Endothelial cell of umbilical vein (primary cell): Measurements from ENCODE around the gene LMF1. TPM values are rescaled to one million over a fixed set of nuclear protein-coding genes. Genes with fewer than 3 reads are reported as not detected.

ENCODE experiments used
- BruUV-seq: library from RNA; stranded (reverse); fragments of 400-500 nt; replicated peaks from 2 replicates; lab custom pipeline; 2021; lab: Mats Ljungman, UMichigan
- CTCF ChIA-PET: fragments of 300-600, 350-600 bp; sonication (Branson Sonifier 250); formaldehyde crosslinking; loops from one replicate; lab custom pipeline; 2021; ENCODE audit warnings: antibody characterized with exemption, inconsistent platforms; lab: Charles Lee
- POLR2A ChIA-PET: fragments of 300-600, 350-600 bp; sonication (Branson Sonifier 250); formaldehyde crosslinking; loops from one replicate; lab custom pipeline; 2021; ENCODE audit warnings: antibody characterized with exemption, inconsistent platforms; lab: Charles Lee
- DNase-seq: peaks from one replicate; pipeline ENCODE4 v3.0.0-alpha.2; 2011; ENCODE audit warnings: low read depth, low spot score
- FAIRE-seq: peaks from 2 replicates; lab custom pipeline; 2011; peaks lifted over from hg19 to GRCh38; lab: Jason Lieb, UNC
- H2AFZ ChIP-seq: 2 replicates; pipeline ENCODE4 v1.6.0; 2012; ENCODE audit warnings: low read depth, low read length, control low read depth, inconsistent platforms
- H3K27ac ChIP-seq: 2 replicates; pipeline ENCODE4 v1.5.1; 2011; ENCODE audit warnings: low read depth, mild to moderate bottlenecking, control low read depth, low read length, moderate library complexity; ENCODE audit not compliant: insufficient read depth
- H3K27me3 ChIP-seq, 2 experiments: 2 replicates each; pipeline versions ENCODE4 v1.6.0 to v1.6.1; 2011; ENCODE audit warnings: low read length in 2 of 2, mixed read lengths in 1 of 2; ENCODE audit not compliant: control insufficient read depth in 2 of 2, insufficient read depth in 2 of 2
- H3K36me3 ChIP-seq, 2 experiments: 2 replicates in 1 of 2; 3 replicates in 1 of 2; pipeline ENCODE4 v1.5.1; 2011; ENCODE audit warnings: low read length in 2 of 2, mild to moderate bottlenecking in 1 of 2, moderate library complexity in 1 of 2; ENCODE audit not compliant: control insufficient read depth in 2 of 2, insufficient read depth in 2 of 2; ENCODE audit errors: extremely low read depth in 1 of 2
- H3K4me1 ChIP-seq: 3 replicates; pipeline ENCODE4 v1.5.1; 2011; ENCODE audit warnings: mild to moderate bottlenecking, low read length; ENCODE audit not compliant: control insufficient read depth, insufficient read depth; ENCODE audit errors: extremely low read depth
- H3K4me2 ChIP-seq: 2 replicates; pipeline ENCODE4 v1.6.1; 2011; ENCODE audit warnings: low read length, control low read depth, mixed read lengths; ENCODE audit not compliant: insufficient read depth
- H3K4me3 ChIP-seq, 3 experiments: fragments of 200-600 bp in 1 of 3; sonication (generic), shearing (Covaris generic) in 1 of 3; replicated peaks in 1 of 3; 2 replicates each; pipeline ENCODE4 v1.5.1; 2011 to 2016; ENCODE audit warnings: control low read depth in 3 of 3, low read length in 3 of 3, mild to moderate bottlenecking in 2 of 3, inconsistent platforms in 1 of 3, low read depth in 1 of 3, moderate library complexity in 1 of 3; ENCODE audit not compliant: insufficient read depth in 1 of 3
- H3K79me2 ChIP-seq: 2 replicates; pipeline ENCODE4 v1.6.0; 2012; ENCODE audit warnings: low read length, inconsistent platforms; ENCODE audit not compliant: control insufficient read depth, insufficient read depth
- H3K9ac ChIP-seq: replicated peaks from 2 replicates; pipeline ENCODE3; 2011; ENCODE audit warnings: low read length, control low read depth; ENCODE audit not compliant: insufficient read depth; ENCODE audit errors: extremely low read depth
- H3K9me1 ChIP-seq: replicated peaks from 3 replicates; pipeline ENCODE4 v1.6.0; 2011; ENCODE audit warnings: mild to moderate bottlenecking, low read length; ENCODE audit not compliant: control insufficient read depth, insufficient read depth; ENCODE audit errors: extremely low read depth
- H3K9me3 ChIP-seq: replicated peaks from 2 replicates; pipeline ENCODE4 v1.5.1; 2012; ENCODE audit warnings: low read length, inconsistent platforms; ENCODE audit not compliant: control insufficient read depth, insufficient read depth
- H4K20me1 ChIP-seq: replicated peaks from 2 replicates; pipeline ENCODE3; 2011; ENCODE audit warnings: mild to moderate bottlenecking, low read length; ENCODE audit not compliant: control insufficient read depth, insufficient read depth; ENCODE audit errors: extremely low read depth
- FOS ChIP-seq: IDR thresholded peaks from 2 replicates; pipeline ENCODE4 v1.6.1; 2011; ENCODE audit warnings: mild to moderate bottlenecking, low read length, moderate library complexity, borderline replicate concordance; ENCODE audit not compliant: insufficient read depth
- GATA2 ChIP-seq: IDR thresholded peaks from 2 replicates; pipeline ENCODE4 v1.7.0; 2011; ENCODE audit warnings: low read depth, mild to moderate bottlenecking, moderate library complexity, mixed read lengths, low read length; ENCODE audit not compliant: insufficient read length, insufficient read depth
- POLR2AphosphoS5 ChIP-seq: IDR thresholded peaks from 2 replicates; pipeline ENCODE4 v1.6.1; 2012; ENCODE audit warnings: low read depth, mild to moderate bottlenecking, control low read depth, low read length, moderate library complexity; ENCODE audit not compliant: insufficient read depth
- dilution Hi-C: fragments of 300-500 bp; cut with MboI; formaldehyde crosslinking; loops from one replicate; pipeline ENCODE4 v1.15.0; 2019; ENCODE audit warnings: low sequenced_read_pairs; ENCODE audit not compliant: extremely low pct_ligation_motif_present
- intact Hi-C: fragments of 100-400 bp; cut with micrococcal nuclease; formaldehyde crosslinking; loops from one replicate; pipeline ENCODE4 v1.10.0; 2022
- polyA plus RNA-seq, 4 experiments: library from polyadenylated mRNA; depleted of rRNA in 3 of 4; stranded (reverse) in 3 of 4; unstranded in 1 of 4; fragments of >200 nt; gene quantifications; 2 replicates each; pipeline versions ENCODE4 v1.2.1 to v1.2.3, GENCODE V29; 2011 to 2012; ENCODE audit warnings: missing spikeins in 1 of 4
- total RNA-seq: library from RNA; stranded (reverse); gene quantifications from 2 replicates; pipeline ENCODE4 v1.2.3, GENCODE V29; 2021
- TF ChIP-seq, protein P1 (sequence below), 2 donors: IDR thresholded peaks; 1 replicate in 1 of 2; 2 replicates in 1 of 2; pipeline ENCODE4 v1.5.1; 2011; ENCODE audit warnings: low read length in 2 of 2, mild to moderate bottlenecking in 2 of 2, moderate library complexity in 2 of 2, control low read depth in 1 of 2, inconsistent platforms in 1 of 2, low read depth in 1 of 2; ENCODE audit not compliant: insufficient read depth in 1 of 2; ENCODE audit errors: extremely low read depth in 1 of 2
- TF ChIP-seq, protein P2 (sequence below): IDR thresholded peaks from 2 replicates; pipeline ENCODE4 v1.6.1; 2011; ENCODE audit not compliant: insufficient read depth, insufficient read length

Gene LMF1
- total and polyA plus RNA-seq, 2 donors (not counting 3 experiments of a cell fraction or from before 2014, with no cell fraction given) = 17.8 TPM

DNA sequence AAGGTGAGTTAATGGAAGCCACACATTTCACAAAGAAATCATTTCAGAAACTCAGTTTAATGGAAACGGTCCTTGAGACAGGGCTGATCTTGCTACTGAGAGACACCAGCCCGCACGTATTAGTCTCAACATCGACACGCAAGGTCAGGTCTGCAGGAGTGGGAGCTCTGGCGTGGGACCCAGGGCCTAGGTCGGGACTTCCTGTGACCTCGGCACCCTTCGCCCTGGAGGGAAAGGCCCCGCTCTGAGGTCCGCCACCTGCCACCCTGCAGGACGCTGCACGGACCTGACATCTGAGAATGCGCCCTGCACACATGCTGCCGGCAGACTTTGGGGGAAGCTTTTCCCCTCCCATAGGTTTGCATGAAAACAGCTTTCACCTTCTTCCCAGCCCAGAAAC is 59.7 kb downstream of the LMF1 start:
- Histone ChIP-seq H3K9me1 (no peaks in the 10 kb centered on the region), H3K27me3 (no peaks in the 10 kb centered on the region), H3K36me3 (no peaks in the 10 kb centered on the region), H3K4me3 (no peak overlapping the region), H3K4me2 (no peak overlapping the region), H4K20me1 (no peaks in the 10 kb centered on the region), H3K79me2 (no peaks in the 10 kb centered on the region), H3K27ac (no peak overlapping the region), H3K4me1 (no peaks in the 10 kb centered on the region), H3K9ac (no peak overlapping the region), H2AFZ (no peak overlapping the region), H3K9me3 (no peaks in the 10 kb centered on the region)
- intact Hi-C loops (no loop called here), dilution Hi-C loops (no loop called here)
- no TSS peak for BruUV-seq
- TF ChIP-seq GATA2 = no peak
- TF ChIP-seq, protein P1, sequence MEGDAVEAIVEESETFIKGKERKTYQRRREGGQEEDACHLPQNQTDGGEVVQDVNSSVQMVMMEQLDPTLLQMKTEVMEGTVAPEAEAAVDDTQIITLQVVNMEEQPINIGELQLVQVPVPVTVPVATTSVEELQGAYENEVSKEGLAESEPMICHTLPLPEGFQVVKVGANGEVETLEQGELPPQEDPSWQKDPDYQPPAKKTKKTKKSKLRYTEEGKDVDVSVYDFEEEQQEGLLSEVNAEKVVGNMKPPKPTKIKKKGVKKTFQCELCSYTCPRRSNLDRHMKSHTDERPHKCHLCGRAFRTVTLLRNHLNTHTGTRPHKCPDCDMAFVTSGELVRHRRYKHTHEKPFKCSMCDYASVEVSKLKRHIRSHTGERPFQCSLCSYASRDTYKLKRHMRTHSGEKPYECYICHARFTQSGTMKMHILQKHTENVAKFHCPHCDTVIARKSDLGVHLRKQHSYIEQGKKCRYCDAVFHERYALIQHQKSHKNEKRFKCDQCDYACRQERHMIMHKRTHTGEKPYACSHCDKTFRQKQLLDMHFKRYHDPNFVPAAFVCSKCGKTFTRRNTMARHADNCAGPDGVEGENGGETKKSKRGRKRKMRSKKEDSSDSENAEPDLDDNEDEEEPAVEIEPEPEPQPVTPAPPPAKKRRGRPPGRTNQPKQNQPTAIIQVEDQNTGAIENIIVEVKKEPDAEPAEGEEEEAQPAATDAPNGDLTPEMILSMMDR (IDR thresholded peaks at IDR 0.05; ENCODE audit: extremely low read depth in 1 of 2, insufficient read depth in 1 of 2, low read depth in 1 of 2, low read length in 2 of 2) = no peak
- DNase-seq = no peak
- POLR2A ChIA-PET = no interaction called here
- no peak for FAIRE-seq
- CTCF ChIA-PET = interaction anchor here (1.2 kb wide), 1 partner anchor 146 kb away, joined by 3 read pairs; no protein-coding TSS in a partner anchor

DNA sequence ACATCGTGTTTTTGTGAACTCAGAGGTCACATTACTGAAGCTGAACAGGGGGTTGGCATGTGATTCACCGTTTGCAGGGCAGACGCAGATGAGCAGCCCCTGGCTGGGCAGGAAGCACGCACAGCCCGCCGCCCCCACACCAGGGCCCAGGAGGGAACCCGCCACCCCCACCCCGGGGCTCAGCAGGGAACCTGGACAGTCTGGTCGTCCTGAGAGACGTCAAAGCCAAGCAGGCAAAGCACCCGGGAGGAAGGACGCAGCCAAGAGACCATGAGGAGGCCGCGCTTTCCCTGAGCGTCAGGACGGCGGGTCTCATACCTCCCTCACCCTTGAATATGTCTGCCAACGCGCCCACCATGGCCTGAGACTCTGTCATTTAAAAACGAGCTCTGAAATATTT is 60.6 kb downstream of the LMF1 start:
- H3K9ac ChIP-seq = no peak overlapping the region
- DNase-seq = no peak
- no peaks in the 10 kb centered on the region for H3K27me3 ChIP-seq
- intact Hi-C loops (no loop called here), dilution Hi-C loops (no loop called here)
- TF ChIP-seq POLR2AphosphoS5 = no peak
- TF ChIP-seq FOS = no peak
- TF ChIP-seq, protein P2, sequence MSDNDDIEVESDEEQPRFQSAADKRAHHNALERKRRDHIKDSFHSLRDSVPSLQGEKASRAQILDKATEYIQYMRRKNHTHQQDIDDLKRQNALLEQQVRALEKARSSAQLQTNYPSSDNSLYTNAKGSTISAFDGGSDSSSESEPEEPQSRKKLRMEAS = no peak
- H3K79me2 ChIP-seq = no peaks in the 10 kb centered on the region
- H4K20me1 ChIP-seq = no peaks in the 10 kb centered on the region
- H2AFZ ChIP-seq = no peak overlapping the region
- CTCF ChIA-PET = interaction anchor here (1.2 kb wide), 1 partner anchor 147 kb away, joined by 3 read pairs; no protein-coding TSS in a partner anchor
- H3K36me3 ChIP-seq = no peaks in the 10 kb centered on the region
- no peak overlapping the region for H3K27ac ChIP-seq
- no peak overlapping the region for H3K4me2 ChIP-seq
- no peak for FAIRE-seq
- no peaks in the 10 kb centered on the region for H3K4me1 ChIP-seq
- BruUV-seq = no TSS peak
- no peaks in the 10 kb centered on the region for H3K9me3 ChIP-seq
- POLR2A ChIA-PET = no interaction called here
- no peaks in the 10 kb centered on the region for H3K9me1 ChIP-seq
- no peak overlapping the region for H3K4me3 ChIP-seq
